Activated CD4-positive, alpha-beta T cell treated with anti-CD3 and anti-CD28 coated beads, Interleukin-2, amount 50 U/mL, for 4 hours (primary cell): ENCODE data around the gene LRCOL1.

Experiments
- DNase-seq, 2 experiments: peaks; one replicate each; pipeline ENCODE4 v3.0.0-alpha.2; 2020

LRCOL1 gene

GRCh38 chr12:132635076-132635955 lies 24.9 kb upstream of the LRCOL1 start:
- DNase-seq: no peak

- no peak for DNase-seq
These were observed 24.1 kb upstream of the LRCOL1 start for GRCh38 chr12:132634411-132634990.

- DNase-seq: no peak
These were observed 23.5 kb upstream of the LRCOL1 start for GRCh38 chr12:132633901-132634300.

GRCh38 chr12:132633398-132633797 lies 23.0 kb upstream of the LRCOL1 start:
- DNase-seq: no peak

- no peak for DNase-seq
These were observed 22.3 kb upstream of the LRCOL1 start for GRCh38 chr12:132632521-132633228.

- no peak for DNase-seq
These were observed 21.3 kb upstream of the LRCOL1 start for GRCh38 chr12:132631666-132632065.

- no peak for DNase-seq
These were observed 20.3 kb upstream of the LRCOL1 start for GRCh38 chr12:132630672-132631071.

GRCh38 chr12:132629330-132629729 lies 18.9 kb upstream of the LRCOL1 start:
- no peak for DNase-seq

- DNase-seq: no peak
These were observed 15.5 kb upstream of the LRCOL1 start for GRCh38 chr12:132625731-132626430.

GRCh38 chr12:132624910-132625630 lies 14.7 kb upstream of the LRCOL1 start:
- DNase-seq: no peak

GRCh38 chr12:132624186-132624855 lies 13.9 kb upstream of the LRCOL1 start:
- DNase-seq: no peak

- DNase-seq: no peak
These were observed 12.9 kb upstream of the LRCOL1 start for GRCh38 chr12:132623072-132623869.

- DNase-seq: no peak
These were observed 12.2 kb upstream of the LRCOL1 start for GRCh38 chr12:132622437-132623071.

GRCh38 chr12:132621657-132622435 lies 11.5 kb upstream of the LRCOL1 start:
- DNase-seq: no peak

- DNase-seq: no peak
These were observed 10.7 kb upstream of the LRCOL1 start for GRCh38 chr12:132620899-132621656.

- no peak for DNase-seq
These were observed 9.9 kb upstream of the LRCOL1 start for GRCh38 chr12:132620113-132620898.

- DNase-seq: no peak
These were observed 9.2 kb upstream of the LRCOL1 start for GRCh38 chr12:132619386-132620112.

GRCh38 chr12:132619071-132619385 lies 8.6 kb upstream of the LRCOL1 start:
- no peak for DNase-seq
